Fibroblast of villous mesenchyme (primary cell): ENCODE data around the gene MBP. TPM values are rescaled to one million over a fixed set of nuclear protein-coding genes. Genes with fewer than 3 reads are reported as not detected.
A peak's percentile ranks its signal among the peaks of the same experiment; 100 is the strongest.

ENCODE experiments used
- DNase-seq: peaks from one replicate; pipeline ENCODE4 v3.0.0-alpha.2; 2010; ENCODE audit warnings: low read depth
- H3K4me3 ChIP-seq: 2 replicates; pipeline ENCODE4 v1.5.1; 2011; ENCODE audit warnings: low read depth, mild to moderate bottlenecking, low read length
- CTCF ChIP-seq: IDR thresholded peaks from 2 replicates; pipeline ENCODE4 v1.5.1; 2012; ENCODE audit warnings: low read depth, mild to moderate bottlenecking, low read length; ENCODE audit not compliant: insufficient read depth
- total RNA-seq: library from RNA; depleted of rRNA; stranded (reverse); fragments of >200 nt; gene quantifications from 2 replicates; pipeline ENCODE4 v1.2.3, GENCODE V29; 2012

The MBP gene
- total RNA-seq, 1 donor, result 3.9 TPM

GRCh38 chr18:77135339-77136075 is 2.9 kb upstream of the MBP start:
- no peak for DNase-seq

GRCh38 chr18:77134611-77135010 is 2.0 kb upstream of the MBP start:
- DNase-seq, result no peak
- no peak overlapping the region for H3K4me3 ChIP-seq
- TF ChIP-seq CTCF, result no peak

More at GRCh38 chr18:77135339-77136075, 2.9 kb upstream of the MBP start:
- H3K4me3 ChIP-seq, result no peak overlapping the region
- TF ChIP-seq CTCF, result no peak

- H3K4me3 ChIP-seq, result no peak overlapping the region
- TF ChIP-seq CTCF, result no peak
- DNase-seq, result no peak
Observed at GRCh38 chr18:77133835-77134496, 1.4 kb upstream of the MBP start.

GRCh38 chr18:77133051-77133834 is 660 bp upstream of the MBP start:
- TF ChIP-seq CTCF, result no peak
- DNase-seq, result no peak
- peak overlapping the region; percentile 74 for H3K4me3 ChIP-seq

GRCh38 chr18:77131652-77132368 is 773 bp downstream of the MBP start:
- peak overlapping the region; percentile 74 for H3K4me3 ChIP-seq
- no peak for TF ChIP-seq CTCF
- peak; percentile 42 for DNase-seq

GRCh38 chr18:77131100-77131651 is 1.4 kb downstream of the MBP start:
- peak; percentile 60 for DNase-seq
- no peak for TF ChIP-seq CTCF

More at GRCh38 chr18:77131100-77131651, 1.4 kb downstream of the MBP start:
- peak overlapping the region; percentile 74 for H3K4me3 ChIP-seq
